Measurements from ENCODE around the gene PHETA1.
"Not testable (repeated sequence)": the region's sequence is repeated elsewhere in the genome, so short reads cannot be mapped to it uniquely, and the experiment has no call there.

The PHETA1 gene

DNA sequence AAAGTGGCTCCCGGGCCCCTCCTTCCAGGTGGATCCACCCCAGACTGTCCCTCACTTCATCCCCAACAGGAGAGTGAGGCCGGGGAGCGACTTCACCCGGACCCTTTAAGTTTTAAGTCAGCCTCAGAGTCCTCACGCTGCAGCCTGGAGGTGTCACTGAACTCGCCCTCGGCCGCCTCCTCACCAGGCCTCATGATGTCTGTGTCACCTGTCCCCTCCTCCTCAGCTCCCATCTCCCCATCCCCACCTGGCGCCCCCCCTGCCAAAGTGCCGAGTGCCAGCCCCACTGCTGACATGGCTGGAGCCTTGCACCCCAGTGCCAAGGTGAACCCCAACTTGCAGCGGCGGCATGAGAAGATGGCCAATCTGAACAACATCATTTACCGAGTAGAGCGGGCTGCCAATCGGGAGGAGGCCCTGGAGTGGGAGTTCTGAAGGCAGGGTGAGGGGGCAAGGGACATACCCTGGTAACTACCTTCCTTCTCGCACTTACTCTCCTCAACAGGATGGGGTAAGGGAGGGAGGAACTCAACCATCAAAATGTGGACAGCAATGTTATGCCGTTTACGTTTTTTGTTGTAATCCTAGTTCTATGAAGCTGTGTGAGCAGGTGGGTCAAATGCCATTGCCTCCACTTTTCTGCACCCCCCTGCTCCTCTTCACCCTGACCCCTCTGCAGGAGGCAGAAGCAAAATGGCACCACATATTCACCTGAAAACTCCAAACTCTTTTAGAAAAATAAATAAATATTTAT is 20.8 kb downstream of the PHETA1 start:
- DNase-seq = no peak

DNA sequence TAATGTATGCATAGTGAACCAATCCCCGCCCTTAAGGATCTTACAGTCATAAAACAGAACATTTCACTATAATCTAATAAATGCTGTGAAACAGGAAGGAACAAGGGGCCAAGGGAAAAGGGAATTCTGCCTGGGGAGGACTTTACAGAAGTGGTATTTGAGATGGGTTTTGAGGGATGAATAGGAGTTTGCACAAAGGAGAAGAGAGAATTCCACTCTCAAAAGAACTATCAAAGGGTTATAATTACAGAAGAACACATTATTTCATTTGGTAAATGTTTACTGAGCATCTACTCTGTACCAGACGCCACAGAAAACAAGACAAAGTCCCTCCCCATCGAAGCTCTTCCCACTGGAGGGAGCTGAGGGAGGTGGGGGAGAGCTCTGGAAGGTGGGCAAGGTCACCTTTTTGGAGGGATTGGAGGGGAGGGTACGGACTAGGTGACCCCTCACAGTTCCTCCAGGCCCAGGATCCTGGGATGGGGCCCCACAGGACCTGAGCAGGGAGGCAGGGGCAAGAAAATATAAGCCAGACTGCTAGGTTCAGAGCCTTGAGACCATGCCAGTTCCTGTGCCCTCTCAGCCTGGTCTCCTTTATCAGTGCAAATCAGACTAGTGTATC is 24.5 kb downstream of the PHETA1 start:
- no peak for DNase-seq

DNA sequence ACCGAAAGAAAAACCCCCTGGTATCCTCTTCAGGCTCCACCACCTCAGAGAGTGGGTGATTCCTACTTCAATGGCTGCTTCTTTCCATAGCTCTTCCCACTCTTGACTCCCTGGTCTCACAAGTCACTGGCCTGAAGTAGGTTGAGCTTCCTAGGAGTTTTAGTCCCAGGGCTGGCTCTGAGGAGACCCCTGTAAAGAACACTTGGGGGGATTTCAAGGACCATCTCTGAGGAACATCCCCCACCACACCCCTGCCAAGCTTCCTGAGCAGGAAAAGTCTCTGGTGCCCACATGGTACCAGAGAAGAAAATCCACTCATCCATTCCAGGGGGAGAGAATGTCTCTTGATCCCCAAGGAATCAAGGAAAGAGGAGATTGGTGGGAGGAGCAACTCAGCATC is 25.7 kb downstream of the PHETA1 start:
- no peak for DNase-seq

DNA sequence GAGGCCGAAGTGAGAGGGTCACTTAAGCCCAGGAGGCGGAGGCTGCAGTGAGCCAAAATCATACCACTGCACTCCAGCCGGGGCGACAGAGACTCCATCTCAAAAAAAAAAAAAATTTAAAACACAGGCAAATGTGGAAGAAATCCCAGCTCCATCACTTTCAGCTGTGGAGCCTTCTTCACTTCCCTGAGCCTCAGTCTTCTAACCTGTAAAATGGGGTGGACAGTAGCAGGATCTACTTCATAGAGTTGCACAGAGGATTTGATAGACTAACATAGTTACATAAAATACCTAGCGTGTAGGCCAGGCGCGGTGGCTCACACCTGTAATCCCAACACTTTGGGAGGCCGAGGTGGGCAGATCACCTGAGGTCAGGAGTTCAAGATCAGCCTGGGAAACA is 26.5 kb downstream of the PHETA1 start:
- no peak for DNase-seq

DNA sequence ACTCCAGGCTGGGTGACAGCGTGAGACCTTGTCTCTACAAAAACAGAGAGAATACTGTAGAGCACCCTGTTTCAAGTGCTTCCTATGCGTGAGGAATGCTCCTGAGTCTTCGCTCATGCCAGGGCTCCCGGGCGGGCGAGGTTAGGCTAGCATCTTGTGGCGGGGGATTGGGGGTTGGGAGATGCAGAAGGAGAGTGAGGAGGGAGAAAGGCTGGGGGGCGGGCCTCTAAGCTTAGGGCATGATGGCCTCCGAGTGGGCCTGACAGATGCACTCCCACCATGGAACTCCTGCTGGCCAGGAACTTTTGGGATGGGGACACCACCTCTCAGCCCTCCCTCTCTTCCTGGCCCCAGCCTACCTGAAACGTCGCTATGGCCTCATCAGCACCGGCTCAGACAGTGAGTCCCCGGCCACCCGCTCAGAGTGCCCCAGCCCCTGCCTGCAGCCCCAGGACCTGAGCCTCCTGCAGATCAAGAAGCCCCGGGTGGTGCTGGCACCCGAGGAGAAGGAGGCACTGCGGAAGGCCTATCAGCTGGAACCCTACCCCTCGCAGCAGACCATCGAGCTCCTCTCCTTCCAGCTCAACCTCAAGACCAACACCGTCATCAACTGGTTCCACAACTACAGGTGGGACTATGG is 27.3 kb downstream of the PHETA1 start:
- DNase-seq = no peak

DNA sequence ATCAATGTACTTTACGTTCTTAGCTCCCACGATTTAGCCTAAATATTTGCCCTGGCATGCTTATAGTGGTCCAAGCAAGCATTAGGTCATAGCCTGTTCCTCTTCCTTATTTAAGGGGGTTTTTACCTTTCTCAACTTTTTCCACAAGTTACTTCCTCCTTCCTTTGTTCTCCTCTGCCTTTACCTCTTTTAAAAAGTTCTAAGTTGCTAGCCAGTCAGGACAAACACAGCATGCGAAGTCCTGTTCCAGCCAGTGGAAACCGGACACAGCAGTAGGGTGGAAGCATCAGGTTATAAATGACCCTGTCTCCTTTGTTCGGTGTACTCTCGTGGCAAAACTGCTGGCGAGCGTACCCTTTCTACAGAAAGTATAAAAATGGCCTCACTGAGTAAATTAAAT is 28.2 kb downstream of the PHETA1 start:
- DNase-seq = peak; percentile 35

DNA sequence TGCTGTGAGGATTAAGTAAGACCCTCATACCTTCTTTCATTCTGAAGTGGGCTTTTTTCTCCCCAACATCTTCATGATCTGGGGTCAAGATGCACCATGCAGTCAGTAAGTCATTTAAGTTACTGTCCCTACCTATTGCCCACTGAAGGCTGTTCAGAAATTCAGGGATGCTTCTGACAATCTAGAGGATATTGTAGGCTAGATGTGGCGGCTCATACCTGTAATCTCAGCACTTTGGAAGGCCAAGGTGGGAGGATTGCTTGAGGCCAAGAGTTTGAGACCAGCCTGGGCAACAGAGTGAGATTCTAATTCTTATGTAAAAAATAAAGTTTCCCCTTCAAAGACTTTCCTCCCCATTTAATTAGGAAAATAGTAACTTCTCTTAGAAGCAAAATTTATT is 28.7 kb downstream of the PHETA1 start:
- DNase-seq = no peak

DNA sequence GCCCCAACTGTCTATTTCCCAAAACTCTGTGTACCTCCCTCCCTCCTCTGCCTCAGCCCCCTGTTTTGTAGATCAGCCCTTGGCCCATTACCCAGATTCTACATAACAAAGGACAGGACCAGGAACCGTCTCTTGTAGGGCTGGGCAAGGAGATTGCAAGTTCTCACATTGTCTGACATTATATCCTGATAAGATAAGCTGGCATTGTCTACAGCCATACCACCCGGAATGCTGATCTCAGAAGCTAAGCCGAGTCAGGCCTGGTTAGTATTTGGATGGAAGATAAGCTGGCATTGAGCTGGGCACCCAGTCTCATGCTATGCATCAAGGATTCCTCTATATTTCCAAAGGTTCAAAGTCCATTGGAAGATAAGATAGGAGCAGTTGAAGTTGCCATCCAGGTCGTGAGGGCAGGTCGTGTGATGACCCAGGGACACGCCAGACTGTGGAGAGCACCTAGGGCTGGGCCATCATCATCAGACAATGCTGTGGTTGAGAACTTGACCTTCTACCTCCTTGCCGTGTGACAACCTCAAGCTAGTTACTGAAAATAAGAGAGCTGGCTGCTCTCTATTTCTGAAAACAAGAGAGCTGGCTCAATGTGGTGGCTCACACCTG is 29.5 kb downstream of the PHETA1 start:
- no peak for DNase-seq

DNA sequence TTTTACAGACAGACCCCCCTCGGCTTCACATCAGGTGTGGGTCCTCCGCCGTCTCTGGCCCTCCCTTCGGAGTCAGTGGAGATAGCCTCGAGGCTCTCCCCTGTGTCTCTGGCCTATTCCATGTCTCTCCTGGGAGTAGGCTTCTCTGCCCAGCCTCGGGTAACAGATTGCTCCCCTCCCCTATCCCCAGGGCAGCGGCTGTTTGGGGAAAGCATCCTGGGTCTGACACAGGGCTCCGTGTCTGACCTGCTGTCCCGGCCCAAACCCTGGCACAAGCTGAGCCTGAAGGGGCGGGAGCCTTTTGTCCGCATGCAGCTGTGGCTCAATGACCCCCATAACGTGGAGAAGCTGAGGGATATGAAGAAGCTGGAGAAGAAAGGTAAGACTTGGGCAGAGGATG is 30.8 kb downstream of the PHETA1 start:
- DNase-seq = no peak

DNA sequence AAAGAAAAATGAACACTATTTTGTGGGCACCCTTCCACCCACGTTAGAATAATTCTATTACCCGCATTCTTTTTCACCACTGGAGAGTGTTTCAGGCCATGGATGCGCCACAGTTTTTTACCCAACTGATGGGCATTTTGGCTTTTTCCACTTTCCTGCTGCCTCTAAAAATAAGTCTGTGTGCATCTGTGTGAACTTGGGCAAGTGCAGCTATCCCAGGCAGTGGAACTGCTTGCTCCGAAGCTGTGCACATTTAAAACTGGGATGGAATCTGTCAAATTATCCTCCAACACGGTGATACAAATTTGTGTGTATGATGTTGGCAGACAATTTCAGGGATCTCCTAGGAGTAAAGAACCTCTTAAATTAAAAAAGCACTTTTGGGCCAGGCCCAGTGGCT is 31.5 kb downstream of the PHETA1 start:
- no peak for DNase-seq

DNA sequence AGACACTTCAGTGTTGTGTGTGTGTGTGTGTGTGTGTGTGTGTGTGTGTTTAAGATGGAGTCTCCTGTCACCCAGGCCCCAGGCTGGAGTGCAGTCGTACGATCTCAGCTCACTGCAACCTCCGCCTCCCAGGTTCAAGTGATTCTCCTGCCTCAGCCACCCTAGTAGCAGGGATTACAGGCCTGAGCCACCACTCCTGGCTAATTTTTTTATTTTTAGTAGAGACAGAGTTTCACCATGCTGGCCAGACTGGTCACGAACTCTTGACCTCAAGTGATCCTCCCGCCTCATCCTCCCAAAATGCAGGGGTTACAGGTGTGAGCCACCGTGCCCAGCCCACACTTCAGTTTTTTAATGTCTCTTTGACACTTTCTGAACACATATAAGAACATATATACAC is 32.5 kb downstream of the PHETA1 start:
- DNase-seq = not testable (repeated sequence)

DNA sequence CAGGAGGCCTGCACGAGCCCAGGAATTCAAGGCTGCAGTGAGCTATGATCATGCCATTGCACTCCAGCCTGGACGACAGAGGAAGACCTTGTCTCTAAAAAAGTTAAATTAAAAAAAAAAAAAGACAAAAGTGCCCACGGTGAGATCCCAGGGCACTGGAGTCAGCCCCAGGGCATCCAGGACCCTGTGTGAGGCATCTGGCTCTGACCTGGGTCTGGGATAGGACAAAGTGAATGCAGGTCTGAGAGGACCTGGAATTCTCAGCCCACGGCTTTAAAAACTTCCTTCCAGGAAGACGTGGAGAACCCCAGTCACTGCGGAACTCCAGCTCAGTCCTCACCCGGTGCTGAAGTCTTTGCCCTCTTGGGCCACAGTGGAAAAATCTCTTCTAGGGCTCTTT is 33.1 kb downstream of the PHETA1 start:
- DNase-seq = no peak

DNA sequence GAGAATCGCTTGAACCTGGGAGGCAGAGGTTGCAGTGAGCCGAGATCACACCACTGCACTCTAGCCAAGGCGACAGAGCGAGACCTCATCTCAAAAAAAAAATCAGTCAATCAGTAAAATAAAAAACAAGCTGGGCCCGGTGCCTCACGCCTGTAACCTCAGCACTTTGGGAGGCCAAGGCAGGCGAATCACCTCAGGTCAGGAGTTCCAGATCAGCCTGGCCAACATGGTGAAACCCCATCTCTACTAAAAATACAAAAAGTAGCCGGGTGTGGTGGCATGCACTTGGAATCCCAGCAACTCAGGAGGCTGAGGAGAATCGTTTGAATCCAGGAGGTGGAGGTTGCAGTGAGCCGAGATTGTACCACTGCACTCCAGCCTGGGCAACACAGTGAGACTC is 33.6 kb downstream of the PHETA1 start:
- not testable (repeated sequence) for DNase-seq

DNA sequence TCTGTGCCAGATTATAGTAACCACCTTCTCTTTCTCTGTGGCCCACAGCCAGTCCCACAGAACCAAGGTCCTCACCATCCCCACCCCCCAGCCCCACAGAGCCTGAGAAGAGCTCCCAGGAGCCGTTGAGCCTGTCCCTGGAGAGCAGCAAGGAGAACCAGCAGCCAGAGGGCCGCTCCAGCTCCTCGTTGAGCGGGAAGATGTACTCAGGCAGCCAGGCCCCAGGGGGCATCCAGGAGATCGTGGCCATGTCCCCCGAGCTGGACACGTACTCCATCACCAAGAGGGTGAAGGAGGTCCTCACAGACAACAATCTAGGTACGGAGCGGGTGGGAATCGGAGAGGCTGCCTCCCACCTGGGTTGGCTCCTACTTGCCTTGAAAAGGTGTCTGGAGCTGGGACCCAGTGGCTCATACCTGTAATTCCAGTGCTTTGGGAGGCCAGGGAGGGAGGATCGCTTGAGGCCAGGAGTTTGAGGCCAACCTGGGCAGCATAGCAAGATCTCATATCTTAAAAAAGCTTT is 34.4 kb downstream of the PHETA1 start:
- DNase-seq = no peak

DNA sequence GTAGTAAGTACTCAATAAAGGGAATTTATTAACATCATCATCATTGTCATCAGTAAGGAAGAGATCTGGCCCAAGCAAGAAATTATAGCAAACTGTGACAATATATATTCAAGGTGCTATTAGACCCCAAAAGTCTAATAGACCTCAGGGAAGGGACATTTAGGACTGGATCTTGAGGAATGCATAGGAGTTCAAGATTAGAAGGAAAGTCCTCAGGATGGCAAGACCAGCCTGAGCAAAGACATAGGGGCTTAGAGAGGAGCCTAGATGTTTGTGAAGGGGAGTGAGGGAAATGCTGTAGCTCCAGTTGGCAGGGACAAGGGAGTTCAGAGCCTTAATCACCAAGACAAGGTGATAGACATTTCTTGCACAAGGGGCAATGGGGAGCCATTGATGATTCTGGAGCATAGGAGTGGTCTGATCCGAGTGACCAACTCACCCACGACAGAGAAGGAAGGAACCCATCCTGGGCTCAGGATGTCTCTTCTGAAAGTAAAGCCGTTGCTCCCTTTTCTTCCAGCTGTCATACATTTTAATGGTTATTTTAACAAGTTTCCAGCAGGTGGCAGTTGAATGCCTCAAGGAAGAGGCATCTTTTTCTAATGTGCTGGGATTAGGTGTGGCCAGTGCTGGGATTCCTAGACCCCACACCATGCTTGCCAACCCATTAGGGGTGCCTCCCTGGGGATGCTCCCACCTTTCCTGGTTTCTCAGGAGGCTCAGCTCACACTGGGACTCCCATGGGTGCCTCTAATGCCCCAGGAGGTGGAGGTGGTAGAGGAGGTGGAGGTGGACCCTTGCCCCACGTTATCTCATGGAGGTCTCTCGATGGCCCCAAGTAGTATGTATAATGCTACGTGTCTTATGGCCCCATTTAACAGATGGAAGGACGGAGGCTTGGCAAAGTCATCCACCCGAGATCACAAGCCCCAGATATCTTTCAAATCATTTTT is 37.8 kb downstream of the PHETA1 start:
- peak; percentile 72 for DNase-seq

DNA sequence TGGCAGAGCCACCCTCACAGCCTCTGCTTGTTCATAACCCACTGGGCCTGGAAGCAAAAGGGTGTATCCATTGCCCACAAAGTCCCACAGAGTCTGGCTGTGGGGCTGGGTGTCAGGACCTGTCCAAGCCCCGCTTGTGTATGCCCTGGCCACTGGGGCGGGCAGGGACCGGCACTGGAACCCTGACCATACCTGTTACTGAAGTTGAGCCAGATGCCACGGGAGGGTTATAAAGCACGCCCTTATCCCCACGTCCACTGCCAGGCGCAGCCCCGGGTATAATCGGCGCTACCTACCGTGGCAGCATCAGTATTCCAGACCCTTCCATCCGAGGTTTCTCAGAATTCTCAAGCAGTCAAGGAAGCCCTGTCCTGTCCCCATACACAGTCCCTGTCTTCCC is 40.8 kb downstream of the PHETA1 start:
- DNase-seq = no peak

DNA sequence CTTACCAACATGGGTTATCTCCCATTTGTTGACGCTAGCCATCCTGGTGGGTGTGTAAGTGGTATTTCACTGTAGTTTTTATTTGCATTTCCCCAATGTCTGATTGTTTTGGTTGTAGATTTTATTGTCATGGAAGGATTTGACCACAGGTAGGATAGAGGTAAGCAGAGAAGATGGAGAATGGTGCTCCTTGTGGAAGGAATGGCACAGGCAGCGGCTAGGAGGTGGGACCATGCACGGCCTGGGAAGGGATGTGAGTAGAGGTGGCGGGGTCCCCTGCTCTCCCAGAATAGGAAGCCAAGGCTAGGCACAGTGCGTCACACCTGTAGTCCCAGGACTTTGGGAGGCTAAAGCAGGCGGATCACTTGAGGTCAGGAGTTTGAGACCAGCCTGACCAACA is 41.4 kb downstream of the PHETA1 start:
- no peak for DNase-seq

DNA sequence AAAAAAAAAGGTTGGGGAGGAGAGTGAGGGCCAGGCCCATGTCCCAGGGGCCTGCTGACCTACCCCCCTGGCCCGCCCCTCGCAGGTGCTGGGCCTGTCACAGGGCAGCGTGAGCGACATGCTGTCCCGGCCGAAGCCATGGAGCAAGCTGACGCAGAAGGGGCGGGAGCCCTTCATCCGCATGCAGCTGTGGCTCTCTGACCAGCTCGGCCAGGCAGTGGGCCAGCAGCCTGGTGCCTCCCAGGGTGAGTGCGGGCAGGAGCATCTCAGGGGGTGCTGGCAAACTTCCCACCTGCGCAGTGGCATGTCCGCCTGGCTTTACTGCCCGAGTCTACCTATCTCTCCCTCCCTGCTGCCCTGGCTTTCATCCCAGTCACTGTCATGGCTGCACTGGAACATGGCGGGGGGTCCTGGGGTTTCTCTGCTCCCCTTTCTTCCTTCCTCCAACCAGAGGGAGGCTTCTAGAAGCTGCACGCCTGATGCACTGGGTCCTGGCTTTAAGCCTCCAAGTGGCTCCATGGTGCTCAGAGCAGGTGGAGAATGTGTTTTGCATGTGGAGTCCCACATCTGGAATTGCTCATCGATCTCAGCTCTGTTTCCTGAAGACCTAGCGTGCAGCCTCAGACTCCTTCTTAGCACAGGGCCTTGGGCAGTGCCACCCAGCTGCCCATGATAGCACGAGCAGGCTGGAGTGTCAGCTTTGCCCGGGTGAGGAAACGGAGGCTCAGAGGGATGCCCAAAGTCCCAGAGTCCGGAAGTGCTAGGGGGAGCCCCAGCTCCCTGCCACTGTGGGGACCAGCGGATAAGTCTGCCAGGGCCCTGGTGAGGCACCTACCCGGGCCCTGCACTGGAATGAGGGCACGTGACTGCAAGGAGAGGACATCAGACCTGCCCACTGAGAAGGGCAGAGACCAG is 46.3 kb downstream of the PHETA1 start:
- no peak for DNase-seq

DNA sequence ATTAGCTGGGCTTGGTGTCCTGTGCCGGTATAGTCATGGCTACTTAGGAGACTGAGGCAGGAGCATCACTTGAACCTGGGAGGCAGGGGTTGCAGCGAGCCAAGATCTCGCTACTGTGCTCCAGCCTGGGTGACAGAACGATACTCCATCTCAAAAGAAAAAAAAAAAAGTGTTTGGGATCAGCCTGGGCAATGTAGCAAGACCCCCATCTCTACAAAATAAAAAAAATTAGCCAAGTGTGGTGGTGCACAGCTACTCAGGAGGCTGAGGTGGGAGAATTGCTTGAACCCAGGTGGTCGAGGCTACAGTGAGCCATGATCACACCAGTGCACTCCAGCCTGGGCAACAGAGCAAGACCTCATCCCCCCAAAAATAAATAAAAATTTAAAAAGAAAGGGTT is 47.6 kb downstream of the PHETA1 start:
- DNase-seq = no peak

DNA sequence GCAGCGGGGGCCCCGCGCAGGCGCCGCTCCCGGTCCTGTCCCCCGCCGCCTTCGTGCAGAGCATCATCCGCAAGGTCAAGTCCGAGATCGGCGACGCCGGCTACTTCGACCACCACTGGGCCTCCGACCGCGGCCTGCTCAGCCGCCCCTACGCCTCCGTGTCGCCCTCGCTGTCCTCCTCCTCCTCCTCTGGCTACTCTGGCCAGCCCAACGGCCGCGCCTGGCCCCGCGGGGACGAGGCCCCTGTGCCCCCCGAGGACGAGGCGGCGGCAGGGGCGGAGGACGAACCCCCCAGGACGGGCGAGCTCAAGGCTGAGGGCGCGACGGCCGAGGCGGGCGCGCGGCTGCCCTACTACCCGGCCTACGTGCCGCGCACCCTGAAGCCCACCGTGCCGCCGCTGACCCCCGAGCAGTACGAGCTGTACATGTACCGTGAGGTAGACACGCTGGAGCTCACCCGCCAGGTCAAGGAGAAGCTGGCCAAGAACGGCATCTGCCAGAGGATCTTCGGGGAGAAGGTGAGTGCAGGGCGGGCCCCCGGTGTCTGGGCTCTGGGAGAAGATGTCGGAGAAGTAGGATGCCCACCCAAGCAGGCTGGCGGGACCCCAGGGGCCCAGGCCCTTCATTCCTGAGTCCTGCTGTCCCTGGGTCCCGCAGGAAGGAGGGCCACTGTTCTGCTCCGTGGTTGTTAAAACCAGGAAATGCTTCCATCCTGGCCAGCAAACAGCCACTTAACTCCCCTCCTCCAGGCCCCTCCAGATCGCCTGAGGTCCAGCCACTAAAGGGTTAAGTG is 48.4 kb downstream of the PHETA1 start:
- no peak for DNase-seq
